ENCODE results near the gene USF1.

DNA sequence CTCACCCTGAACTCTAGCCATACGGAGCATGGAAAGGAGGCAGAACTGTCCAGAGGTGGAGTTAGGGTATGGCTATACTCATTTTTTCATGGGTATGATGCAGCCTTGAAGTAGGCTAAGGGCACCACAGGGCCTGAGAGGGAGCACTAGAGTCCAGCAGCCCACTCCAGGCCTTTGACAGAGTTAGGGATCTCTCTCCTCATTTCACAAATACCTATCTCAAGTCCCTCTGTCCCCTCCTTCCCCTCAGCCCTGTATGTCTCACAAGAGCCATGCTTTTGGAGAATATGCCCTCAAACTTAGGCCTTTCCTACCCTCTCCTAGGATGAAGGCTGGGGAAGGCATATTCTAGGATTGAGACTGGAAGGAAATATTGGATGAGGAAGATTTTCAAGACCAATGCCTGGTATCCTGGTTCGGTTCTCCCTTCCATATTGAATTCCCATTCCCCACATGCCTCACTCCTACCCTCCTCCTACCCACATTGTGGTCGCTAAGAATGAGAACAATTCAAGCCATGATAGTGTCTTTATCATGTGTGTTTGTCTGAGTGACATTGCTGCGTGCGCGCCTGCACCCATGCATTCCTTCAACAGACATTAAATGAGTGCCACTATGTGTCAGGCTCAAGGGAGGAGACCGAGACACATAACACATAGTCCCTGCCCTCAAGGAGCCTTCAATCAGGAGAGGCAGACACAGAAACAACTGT, 46.2 kb upstream of the USF1 start:
- no peak for TF ChIP-seq POLR2AphosphoS5 (IDR thresholded peaks at IDR 0.05)
- TF ChIP-seq, protein P1, sequence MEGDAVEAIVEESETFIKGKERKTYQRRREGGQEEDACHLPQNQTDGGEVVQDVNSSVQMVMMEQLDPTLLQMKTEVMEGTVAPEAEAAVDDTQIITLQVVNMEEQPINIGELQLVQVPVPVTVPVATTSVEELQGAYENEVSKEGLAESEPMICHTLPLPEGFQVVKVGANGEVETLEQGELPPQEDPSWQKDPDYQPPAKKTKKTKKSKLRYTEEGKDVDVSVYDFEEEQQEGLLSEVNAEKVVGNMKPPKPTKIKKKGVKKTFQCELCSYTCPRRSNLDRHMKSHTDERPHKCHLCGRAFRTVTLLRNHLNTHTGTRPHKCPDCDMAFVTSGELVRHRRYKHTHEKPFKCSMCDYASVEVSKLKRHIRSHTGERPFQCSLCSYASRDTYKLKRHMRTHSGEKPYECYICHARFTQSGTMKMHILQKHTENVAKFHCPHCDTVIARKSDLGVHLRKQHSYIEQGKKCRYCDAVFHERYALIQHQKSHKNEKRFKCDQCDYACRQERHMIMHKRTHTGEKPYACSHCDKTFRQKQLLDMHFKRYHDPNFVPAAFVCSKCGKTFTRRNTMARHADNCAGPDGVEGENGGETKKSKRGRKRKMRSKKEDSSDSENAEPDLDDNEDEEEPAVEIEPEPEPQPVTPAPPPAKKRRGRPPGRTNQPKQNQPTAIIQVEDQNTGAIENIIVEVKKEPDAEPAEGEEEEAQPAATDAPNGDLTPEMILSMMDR (IDR thresholded peaks at IDR 0.05 in 8 of 11, conservative IDR thresholded peaks at IDR 0.05 in 3 of 11) = no peak

Data from spleen (tissue), 7 donors.